Measurements from ENCODE around the gene PROM1. TPM values are rescaled to one million over a fixed set of nuclear protein-coding genes. Genes with fewer than 3 reads are reported as not detected.

PROM1 gene
- total and polyA plus RNA-seq, 2 experiments from 2014 or later, result 36.6 to 66.6 TPM

DNA sequence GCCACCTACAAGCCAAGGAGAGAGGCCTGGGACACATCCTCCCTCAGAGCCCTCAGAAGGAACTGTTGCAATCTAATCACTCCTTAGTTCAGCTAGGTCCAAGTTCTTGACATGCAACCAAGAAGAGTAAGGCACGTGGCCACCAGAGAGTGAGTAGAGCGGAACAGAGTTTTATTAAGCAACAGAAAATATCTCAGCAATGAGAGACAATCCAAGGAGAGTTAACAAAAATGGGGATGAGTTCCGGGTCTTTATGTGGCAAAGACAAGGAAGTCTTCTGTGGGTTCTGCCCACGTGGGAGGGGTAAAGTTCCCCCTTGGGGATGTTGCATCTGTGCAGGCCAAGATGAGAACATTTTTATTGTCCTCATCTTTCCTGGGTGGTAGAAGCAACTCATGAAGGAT, 38.5 kb upstream of the PROM1 start:
- no peaks in the 10 kb centered on the region for H3K79me2 ChIP-seq (replicated peaks; ENCODE audit: insufficient read depth)
- H3K36me3 Mint-ChIP-seq (ENCODE audit: low read depth), result no peaks in the 10 kb centered on the region
- H3K4me3 ChIP-seq, result no peak overlapping the region
- ATAC-seq (no peak), DNase-seq (ENCODE audit: low spot score) (no peak)
- H3K27ac ChIP-seq (ENCODE audit: low read depth), result no peak overlapping the region
- no peaks in the 10 kb centered on the region for H4K20me1 ChIP-seq (replicated peaks; ENCODE audit: insufficient read depth)
- no peak overlapping the region for H3K4me2 ChIP-seq
- no peaks in the 10 kb centered on the region for H3K36me3 ChIP-seq (ENCODE audit: insufficient read depth)
- H3K4me1 ChIP-seq (ENCODE audit: insufficient read depth), result no peaks in the 10 kb centered on the region
- H3K9me2 ChIP-seq (ENCODE audit: insufficient read depth), result 0 out of 2 replicates have a peak, but pooled peaks cover 6% of the 10 kb centered on the region
- no peaks in the 10 kb centered on the region for H3F3A ChIP-seq (replicated peaks; ENCODE audit: low read depth)
- H3K4me1 Mint-ChIP-seq, result peaks cover 4% of the 10 kb centered on the region; the same call in 2 of the 3 replicates
- no peaks in the 10 kb centered on the region for H3K27me3 ChIP-seq (ENCODE audit: insufficient read depth)
- no peak overlapping the region for H2AFZ ChIP-seq
- no peak overlapping the region for H3K4me3 Mint-ChIP-seq
- peaks cover 14% of the 10 kb centered on the region for H3K27me3 Mint-ChIP-seq (ENCODE audit: insufficient read depth, low read depth, poor library complexity)
- no peak overlapping the region for H3K27ac Mint-ChIP-seq
- no peak for TF ChIP-seq ZNF114 (CRISPR knock-in tag; IDR thresholded peaks at IDR 0.05)
- no peak for TF ChIP-seq CREB1 (CRISPR knock-in tag; IDR thresholded peaks at IDR 0.05; ENCODE audit: low read depth)
- no peak for TF ChIP-seq STAT1 (IDR thresholded peaks at IDR 0.05; ENCODE audit: unreplicated experiment)
- no peak for TF ChIP-seq NANOG (IDR thresholded peaks at IDR 0.05; ENCODE audit: borderline replicate concordance)
- TF ChIP-seq ZNF331 (CRISPR knock-in tag; IDR thresholded peaks at IDR 0.05; ENCODE audit: low read depth), result no peak
- TF ChIP-seq, protein P1, sequence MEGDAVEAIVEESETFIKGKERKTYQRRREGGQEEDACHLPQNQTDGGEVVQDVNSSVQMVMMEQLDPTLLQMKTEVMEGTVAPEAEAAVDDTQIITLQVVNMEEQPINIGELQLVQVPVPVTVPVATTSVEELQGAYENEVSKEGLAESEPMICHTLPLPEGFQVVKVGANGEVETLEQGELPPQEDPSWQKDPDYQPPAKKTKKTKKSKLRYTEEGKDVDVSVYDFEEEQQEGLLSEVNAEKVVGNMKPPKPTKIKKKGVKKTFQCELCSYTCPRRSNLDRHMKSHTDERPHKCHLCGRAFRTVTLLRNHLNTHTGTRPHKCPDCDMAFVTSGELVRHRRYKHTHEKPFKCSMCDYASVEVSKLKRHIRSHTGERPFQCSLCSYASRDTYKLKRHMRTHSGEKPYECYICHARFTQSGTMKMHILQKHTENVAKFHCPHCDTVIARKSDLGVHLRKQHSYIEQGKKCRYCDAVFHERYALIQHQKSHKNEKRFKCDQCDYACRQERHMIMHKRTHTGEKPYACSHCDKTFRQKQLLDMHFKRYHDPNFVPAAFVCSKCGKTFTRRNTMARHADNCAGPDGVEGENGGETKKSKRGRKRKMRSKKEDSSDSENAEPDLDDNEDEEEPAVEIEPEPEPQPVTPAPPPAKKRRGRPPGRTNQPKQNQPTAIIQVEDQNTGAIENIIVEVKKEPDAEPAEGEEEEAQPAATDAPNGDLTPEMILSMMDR (conservative IDR thresholded peaks at IDR 0.05; ENCODE audit: low read depth in 2 of 2), result no peak
- TF ChIP-seq EZH2phosphoT487 (IDR thresholded peaks at IDR 0.05; ENCODE audit: unreplicated experiment), result no peak
- no peak for TF ChIP-seq JUNB (IDR thresholded peaks at IDR 0.05; ENCODE audit: unreplicated experiment)
- no peak for TF ChIP-seq EZH2 (IDR thresholded peaks at IDR 0.05; ENCODE audit: low read depth, unreplicated experiment)
- TF ChIP-seq, protein P2, sequence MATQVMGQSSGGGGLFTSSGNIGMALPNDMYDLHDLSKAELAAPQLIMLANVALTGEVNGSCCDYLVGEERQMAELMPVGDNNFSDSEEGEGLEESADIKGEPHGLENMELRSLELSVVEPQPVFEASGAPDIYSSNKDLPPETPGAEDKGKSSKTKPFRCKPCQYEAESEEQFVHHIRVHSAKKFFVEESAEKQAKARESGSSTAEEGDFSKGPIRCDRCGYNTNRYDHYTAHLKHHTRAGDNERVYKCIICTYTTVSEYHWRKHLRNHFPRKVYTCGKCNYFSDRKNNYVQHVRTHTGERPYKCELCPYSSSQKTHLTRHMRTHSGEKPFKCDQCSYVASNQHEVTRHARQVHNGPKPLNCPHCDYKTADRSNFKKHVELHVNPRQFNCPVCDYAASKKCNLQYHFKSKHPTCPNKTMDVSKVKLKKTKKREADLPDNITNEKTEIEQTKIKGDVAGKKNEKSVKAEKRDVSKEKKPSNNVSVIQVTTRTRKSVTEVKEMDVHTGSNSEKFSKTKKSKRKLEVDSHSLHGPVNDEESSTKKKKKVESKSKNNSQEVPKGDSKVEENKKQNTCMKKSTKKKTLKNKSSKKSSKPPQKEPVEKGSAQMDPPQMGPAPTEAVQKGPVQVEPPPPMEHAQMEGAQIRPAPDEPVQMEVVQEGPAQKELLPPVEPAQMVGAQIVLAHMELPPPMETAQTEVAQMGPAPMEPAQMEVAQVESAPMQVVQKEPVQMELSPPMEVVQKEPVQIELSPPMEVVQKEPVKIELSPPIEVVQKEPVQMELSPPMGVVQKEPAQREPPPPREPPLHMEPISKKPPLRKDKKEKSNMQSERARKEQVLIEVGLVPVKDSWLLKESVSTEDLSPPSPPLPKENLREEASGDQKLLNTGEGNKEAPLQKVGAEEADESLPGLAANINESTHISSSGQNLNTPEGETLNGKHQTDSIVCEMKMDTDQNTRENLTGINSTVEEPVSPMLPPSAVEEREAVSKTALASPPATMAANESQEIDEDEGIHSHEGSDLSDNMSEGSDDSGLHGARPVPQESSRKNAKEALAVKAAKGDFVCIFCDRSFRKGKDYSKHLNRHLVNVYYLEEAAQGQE (IDR thresholded peaks at IDR 0.05; ENCODE audit: unreplicated experiment), result no peak
- H3K9me3 Mint-ChIP-seq, result no peaks in the 10 kb centered on the region

DNA sequence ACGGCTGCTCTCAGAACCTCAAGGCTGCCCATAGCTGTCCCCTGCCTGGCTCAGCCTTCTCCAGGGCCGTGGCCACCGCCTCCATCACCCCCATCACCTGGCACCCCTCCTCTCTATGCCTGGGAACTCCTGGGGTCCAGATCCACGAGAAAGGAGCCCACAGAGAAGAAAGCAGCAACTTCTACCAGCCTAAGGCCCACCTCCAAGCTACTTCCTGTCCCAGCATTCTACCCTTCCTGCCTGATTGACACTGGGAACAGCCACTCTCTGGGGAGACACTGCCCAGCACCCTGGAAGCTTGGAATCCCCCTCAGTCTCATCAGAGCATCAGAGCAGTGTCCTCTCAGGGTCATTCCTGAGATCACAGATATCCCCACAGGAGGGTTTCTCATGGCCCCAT, 36.9 kb upstream of the PROM1 start:
- Histone ChIP-seq H4K20me1 (replicated peaks; ENCODE audit: insufficient read depth) (no peaks in the 10 kb centered on the region), H2AFZ (peak overlapping the region; percentile 59; the same call in 1 of the 2 replicates), H3K27me3 (ENCODE audit: insufficient read depth) (no peaks in the 10 kb centered on the region), H3K9me2 (ENCODE audit: insufficient read depth) (0 out of 2 replicates have a peak, but pooled peaks cover 6% of the 10 kb centered on the region), H3K27ac (ENCODE audit: low read depth) (no peak overlapping the region), H3K4me1 (ENCODE audit: insufficient read depth) (no peaks in the 10 kb centered on the region), H3F3A (replicated peaks; ENCODE audit: low read depth) (no peaks in the 10 kb centered on the region), H3K79me2 (replicated peaks; ENCODE audit: insufficient read depth) (no peaks in the 10 kb centered on the region), H3K36me3 (ENCODE audit: insufficient read depth) (no peaks in the 10 kb centered on the region), H3K4me3 (no peak overlapping the region), H3K4me2 (no peak overlapping the region)
- Mint-ChIP-seq H3K4me1 (peaks cover under 1% of the 10 kb centered on the region; the same call in 2 of the 3 replicates), H3K27me3 (ENCODE audit: insufficient read depth, low read depth, poor library complexity) (peaks cover 11% of the 10 kb centered on the region), H3K9me3 (no peaks in the 10 kb centered on the region), H3K27ac (no peak overlapping the region), H3K36me3 (ENCODE audit: low read depth) (no peaks in the 10 kb centered on the region), H3K4me3 (no peak overlapping the region)
- peak; percentile 47 for DNase-seq (ENCODE audit: low spot score)
- peak; percentile 65 for ATAC-seq
- TF ChIP-seq, protein P2 (IDR thresholded peaks at IDR 0.05; ENCODE audit: unreplicated experiment), result no peak
- TF ChIP-seq, protein P3, sequence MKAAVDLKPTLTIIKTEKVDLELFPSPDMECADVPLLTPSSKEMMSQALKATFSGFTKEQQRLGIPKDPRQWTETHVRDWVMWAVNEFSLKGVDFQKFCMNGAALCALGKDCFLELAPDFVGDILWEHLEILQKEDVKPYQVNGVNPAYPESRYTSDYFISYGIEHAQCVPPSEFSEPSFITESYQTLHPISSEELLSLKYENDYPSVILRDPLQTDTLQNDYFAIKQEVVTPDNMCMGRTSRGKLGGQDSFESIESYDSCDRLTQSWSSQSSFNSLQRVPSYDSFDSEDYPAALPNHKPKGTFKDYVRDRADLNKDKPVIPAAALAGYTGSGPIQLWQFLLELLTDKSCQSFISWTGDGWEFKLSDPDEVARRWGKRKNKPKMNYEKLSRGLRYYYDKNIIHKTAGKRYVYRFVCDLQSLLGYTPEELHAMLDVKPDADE (IDR thresholded peaks at IDR 0.05), result no peak
- TF ChIP-seq ZNF114 (CRISPR knock-in tag; IDR thresholded peaks at IDR 0.05) (no peak), NANOG (IDR thresholded peaks at IDR 0.05; ENCODE audit: borderline replicate concordance) (no peak), EZH2phosphoT487 (IDR thresholded peaks at IDR 0.05; ENCODE audit: unreplicated experiment) (no peak), ZNF331 (CRISPR knock-in tag; IDR thresholded peaks at IDR 0.05; ENCODE audit: low read depth) (no peak), EZH2 (IDR thresholded peaks at IDR 0.05; ENCODE audit: low read depth, unreplicated experiment) (no peak)
- TF ChIP-seq, protein P1 (conservative IDR thresholded peaks at IDR 0.05; ENCODE audit: low read depth in 2 of 2), result no peak
